ENCODE results near the gene DOK3.
"Not testable (repeated sequence)": the region's sequence is repeated elsewhere in the genome, so short reads cannot be mapped to it uniquely, and the experiment has no call there.

DOK3 gene

GRCh38 chr5:177496070-177496726, 13.4 kb downstream of the DOK3 start:
- peak; percentile 68 for DNase-seq

- peak; percentile 92 for DNase-seq
These were observed 14.2 kb downstream of the DOK3 start for GRCh38 chr5:177495243-177496060.

- peak; percentile 91 for DNase-seq
These were observed 15.1 kb downstream of the DOK3 start for GRCh38 chr5:177494346-177495195.

- no peak for DNase-seq
These were observed 15.8 kb downstream of the DOK3 start for GRCh38 chr5:177493795-177494345.

GRCh38 chr5:177492841-177493240, 16.8 kb downstream of the DOK3 start:
- DNase-seq = no peak

- no peak for DNase-seq
These were observed 17.5 kb downstream of the DOK3 start for GRCh38 chr5:177491983-177492746.

GRCh38 chr5:177491429-177491945, 18.1 kb downstream of the DOK3 start:
- peak; percentile 76 for DNase-seq

- no peak for DNase-seq
These were observed 18.6 kb downstream of the DOK3 start for GRCh38 chr5:177490992-177491391.

- DNase-seq = no peak
These were observed 19.2 kb downstream of the DOK3 start for GRCh38 chr5:177490311-177490991.

GRCh38 chr5:177489119-177489716, 20.4 kb downstream of the DOK3 start:
- DNase-seq = no peak

- DNase-seq = no peak
These were observed 21.7 kb downstream of the DOK3 start for GRCh38 chr5:177487975-177488374.

GRCh38 chr5:177487144-177487543, 22.5 kb downstream of the DOK3 start:
- DNase-seq = no peak

GRCh38 chr5:177486256-177486655, 23.4 kb downstream of the DOK3 start:
- DNase-seq = no peak

- not testable (repeated sequence) for DNase-seq
These were observed 23.9 kb downstream of the DOK3 start for GRCh38 chr5:177485753-177486152.

- no peak for DNase-seq
These were observed 24.6 kb downstream of the DOK3 start for GRCh38 chr5:177484902-177485549.

- DNase-seq = no peak
These were observed 25.4 kb downstream of the DOK3 start for GRCh38 chr5:177483994-177484901.

GRCh38 chr5:177483042-177483441, 26.6 kb downstream of the DOK3 start:
- no peak for DNase-seq

GRCh38 chr5:177482359-177482795, 27.2 kb downstream of the DOK3 start:
- no peak for DNase-seq

- DNase-seq = no peak
These were observed 29.9 kb downstream of the DOK3 start for GRCh38 chr5:177479774-177480173.

Data from femur (tissue), 1 donor.